HepG2 (cell line): ENCODE results near the gene RPL31. TPM values are rescaled to one million over a fixed set of nuclear protein-coding genes. Genes with fewer than 3 reads are reported as not detected.

Source experiments
- ATAC-seq: fragments of 200-7000 bp; cut with Tn5 transposase; 3 replicates; pipeline ENCODE4 v1.9.1; 2020; ENCODE audit warnings: mild to moderate bottlenecking, moderate library complexity
- BruUV-seq: library from RNA; stranded (reverse); fragments of 400-500 nt; replicated peaks from 2 replicates; lab custom pipeline; 2021; lab: Mats Ljungman, UMichigan
- CTCF ChIA-PET: fragments of 300-600 bp; formaldehyde crosslinking; extraction: SDS; loops from one replicate; lab custom pipeline; 2021; ENCODE audit warnings: low total read pairs, inconsistent platforms, low intra/inter-chr PET ratio; lab: Yijun Ruan, JAX
- POLR2A ChIA-PET: fragments of 350-600 bp; sonication (Branson Sonifier 250); formaldehyde crosslinking; loops from one replicate; lab custom pipeline; 2020; ENCODE audit warnings: antibody characterized with exemption, inconsistent platforms; lab: Yijun Ruan, JAX
- DNase-seq: peaks from one replicate; pipeline ENCODE4 v3.0.0-alpha.2; 2015; ENCODE audit warnings: low spot score
- FAIRE-seq: peaks from 3 replicates; lab custom pipeline; 2011; peaks lifted over from hg19 to GRCh38; lab: Jason Lieb, UNC
- H2AFZ ChIP-seq: one replicate; pipeline ENCODE4 v1.6.1; 2011; ENCODE audit warnings: low read length, inconsistent platforms
- H3K27ac ChIP-seq: fragments of 300-600 bp; 3 replicates; pipeline ENCODE4 v1.8.0; 2011; ENCODE audit warnings: mixed run types, mild to moderate bottlenecking, mixed read lengths, low read length, inconsistent platforms; ENCODE audit not compliant: insufficient read depth; ENCODE audit errors: extremely low read length
- H3K27me3 ChIP-seq, 2 experiments: fragments of 200-600 bp in 1 of 2; 2 replicates in 1 of 2; 3 replicates in 1 of 2; pipeline versions ENCODE4 v1.6.0 to v1.8.0; 2011; ENCODE audit warnings: low read length in 2 of 2, mild to moderate bottlenecking in 2 of 2, moderate library complexity in 2 of 2, inconsistent platforms in 1 of 2; ENCODE audit not compliant: insufficient read depth in 2 of 2, control insufficient read depth in 1 of 2
- H3K36me3 ChIP-seq, 2 experiments: fragments of 200-600 bp in 1 of 2; replicated peaks in 1 of 2; 2 replicates in 1 of 2; 3 replicates in 1 of 2; pipeline versions ENCODE4 v1.5.1 to v1.8.0; 2011; ENCODE audit warnings: low read length in 2 of 2, inconsistent platforms in 1 of 2; ENCODE audit not compliant: insufficient read depth in 2 of 2, control insufficient read depth in 1 of 2
- H3K4me1 ChIP-seq: 2 replicates; pipeline ENCODE4 v1.5.1; 2012; ENCODE audit warnings: low read length, inconsistent platforms; ENCODE audit not compliant: insufficient read depth
- H3K4me2 ChIP-seq: 2 replicates; pipeline ENCODE4 v1.6.0; 2011; ENCODE audit warnings: low read depth, low read length, inconsistent platforms
- H3K4me3 ChIP-seq, 3 experiments: fragments of 200-600 bp in 1 of 3; sonication (generic), shearing (Covaris generic) in 1 of 3; replicated peaks in 1 of 3; 2 replicates each; pipeline ENCODE4 v1.5.1; 2011 to 2016; ENCODE audit warnings: low read length in 3 of 3, inconsistent platforms in 2 of 3, low read depth in 2 of 3, mild to moderate bottlenecking in 2 of 3, control low read depth in 1 of 3, mixed read lengths in 1 of 3; ENCODE audit not compliant: insufficient read depth in 1 of 3
- H3K79me2 ChIP-seq: one replicate; pipeline ENCODE4 v1.6.1; 2011; ENCODE audit warnings: low read length, inconsistent platforms; ENCODE audit not compliant: insufficient read depth
- H3K9ac ChIP-seq: 2 replicates; pipeline ENCODE4 v1.6.0; 2011; ENCODE audit warnings: mild to moderate bottlenecking, low read depth, low read length, inconsistent platforms; ENCODE audit not compliant: insufficient read depth
- H3K9me3 ChIP-seq: 2 replicates; pipeline ENCODE4 v1.5.1; 2012; ENCODE audit warnings: mild to moderate bottlenecking, low read length
- H4K20me1 ChIP-seq: 2 replicates; pipeline ENCODE4 v1.6.0; 2011; ENCODE audit warnings: inconsistent platforms, mild to moderate bottlenecking, low read length, moderate library complexity; ENCODE audit not compliant: insufficient read depth
- AGO2 ChIP-seq: fragments of 200-400 bp; formaldehyde crosslinking; optimal IDR thresholded peaks from 2 replicates; pipeline ENCODE3; 2017; ENCODE audit warnings: mild to moderate bottlenecking, low read depth, low read length, moderate library complexity
- E2F2 ChIP-seq: sonication (generic); formaldehyde crosslinking; IDR thresholded peaks from 2 replicates; pipeline ENCODE4 v1.4.0; 2020; ENCODE audit warnings: missing genetic modification reagents, borderline replicate concordance
- GLI4 ChIP-seq: sonication (generic); formaldehyde crosslinking; IDR thresholded peaks from 2 replicates; pipeline ENCODE4 v1.5.1; 2020; ENCODE audit warnings: missing genetic modification reagents, mild to moderate bottlenecking, moderate library complexity, borderline replicate concordance
- NR2F2 ChIP-seq: IDR thresholded peaks from 2 replicates; pipeline ENCODE4 v1.6.1; 2012; ENCODE audit warnings: low read depth, inconsistent platforms, borderline replicate concordance
- PLRG1 ChIP-seq: fragments of 450-650 bp; conservative IDR thresholded peaks from 2 replicates; pipeline ENCODE4 v1.6.1; 2016
- POLR2AphosphoS2 ChIP-seq: IDR thresholded peaks from 2 replicates; pipeline ENCODE4 v1.6.1; 2011; ENCODE audit warnings: low read depth, low read length, improper control_type of control experiment
- RBM22 ChIP-seq: fragments of 200-400 bp; formaldehyde crosslinking; optimal IDR thresholded peaks from 2 replicates; pipeline ENCODE3; 2017; ENCODE audit warnings: mild to moderate bottlenecking, low read length, moderate library complexity
- ZKSCAN5 ChIP-seq: sonication (generic); formaldehyde crosslinking; IDR thresholded peaks from 2 replicates; pipeline ENCODE4 v1.5.1; 2020; ENCODE audit warnings: mild to moderate bottlenecking, missing genetic modification reagents
- ZNF224 ChIP-seq: sonication (generic); formaldehyde crosslinking; IDR thresholded peaks from 2 replicates; pipeline ENCODE4 v1.5.0; 2020; ENCODE audit warnings: mild to moderate bottlenecking, missing genetic modification reagents
- WGBS: methylation state at CpG from one replicate; pipeline ENCODE4 v1.1.6; 2017; ENCODE audit warnings: low lambda C conversion rate; 5-methylcytosine and 5-hydroxymethylcytosine counted together
- in situ Hi-C: cut with HindIII; loops from 2 replicates; pipeline ENCODE4 v1.10.0; 2017; ENCODE audit warnings: low pct_unique_long_range_greater_than_20kb; ENCODE audit not compliant: extremely low pct_ligation_motif_present
- intact Hi-C: fragments of 100-400 bp; cut with micrococcal nuclease; formaldehyde crosslinking; loops from one replicate; pipeline ENCODE4 v1.10.0; 2022; ENCODE audit not compliant: unreplicated experiment
- polyA plus RNA-seq, 8 experiments: library from polyadenylated mRNA; depleted of rRNA in 3 of 8; stranded (reverse) in 7 of 8; unstranded in 1 of 8; fragments of >200 nt; fragmentation: Illumina TruSeq in 4 of 8; extraction: Trizol in 4 of 8; gene quantifications; 2 replicates each; pipeline versions ENCODE4 v1.2.1 to v1.2.3, GENCODE V29; 2011 to 2016; ENCODE audit warnings: low read depth in 4 of 8, missing spikeins in 1 of 8, mixed read lengths in 1 of 8; ENCODE audit not compliant: insufficient read depth in 1 of 8
- total RNA-seq, 5 experiments: library from RNA; depleted of rRNA; stranded (reverse); fragments of >200 nt; fragmentation: Illumina TruSeq; extraction: Trizol; gene quantifications; 2 replicates each; pipeline ENCODE4 v1.2.3, GENCODE V29; 2016; ENCODE audit warnings: low read depth in 1 of 5

The RPL31 gene
- total and polyA plus RNA-seq, 2 of the 13 experiments (the other 11 are each of a cell fraction or from before 2014, with no cell fraction given) = 3,331 to 3,582 TPM

- TF ChIP-seq E2F2 (CRISPR knock-in tag) (no peak), POLR2AphosphoS2 (no peak), ZNF224 (no peak), PLRG1 (no peak)
Measured at GRCh38 chr2:100984892-100985307, 17.2 kb upstream of the RPL31 start (continued).

GRCh38 chr2:100986157-100986556 is 15.9 kb upstream of the RPL31 start:
- FAIRE-seq (no peak), DNase-seq (no peak), ATAC-seq (no peak)
- H3K9ac ChIP-seq = no peak overlapping the region
- no peak overlapping the region for H3K4me2 ChIP-seq
- no peak overlapping the region for H2AFZ ChIP-seq
- no peaks in the 10 kb centered on the region for H3K9me3 ChIP-seq
- no peaks in the 10 kb centered on the region for H3K27me3 ChIP-seq
- in situ Hi-C loops = no loop called here
- peaks cover 25 to 69% of the 10 kb centered on the region in 2 experiments for H3K36me3 ChIP-seq
- 97% methylated on average over 11 of the region's 11 CpGs for WGBS
- H3K4me1 ChIP-seq = peaks cover 2% of the 10 kb centered on the region
- no peaks in the 10 kb centered on the region for H3K79me2 ChIP-seq
- H3K4me3 ChIP-seq = no peak overlapping the region
- TSS peak; percentile 17 for BruUV-seq
- no peak overlapping the region for H3K27ac ChIP-seq
- intact Hi-C loops = loop anchor here (10.0 kb wide), 1 partner anchor 91 kb away; no protein-coding TSS in a partner anchor
- CTCF ChIA-PET = interaction anchor here (0.7 to 5.2 kb wide), 5 partner anchors 255 to 391 kb away, joined by 3 to 41 read pairs (median 11); no protein-coding TSS in a partner anchor
- no peaks in the 10 kb centered on the region for H4K20me1 ChIP-seq
- POLR2A ChIA-PET = interaction anchor here (0.8 kb wide), 1 partner anchor 16 kb away, joined by 3 read pairs; the partner anchor contains the start of gene RPL31
- TF ChIP-seq RBM22 (peak; percentile 92), NR2F2 (no peak), AGO2 (peak; percentile 71), GLI4 (CRISPR knock-in tag) (no peak), ZKSCAN5 (CRISPR knock-in tag) (no peak)
